ENCODE measurements around the gene ZNF384. TPM values are rescaled to one million over a fixed set of nuclear protein-coding genes. Genes with fewer than 3 reads are reported as not detected.
A peak's percentile ranks its signal among the peaks of the same experiment; 100 is the strongest.

Gene ZNF384
- polyA plus RNA-seq, 1 experiment, result 39.3 TPM

GRCh38 chr12:6694701-6695100, 5.5 kb upstream of the ZNF384 start:
- DNase-seq (ENCODE audit: low read depth, low spot score), result no peak
- ChIA-PET CTCF (no interaction called here), POLR2A (no interaction called here)
- Histone ChIP-seq H3K4me3 (ENCODE audit: low read depth, low read length) (no peak overlapping the region), H3K27ac (ENCODE audit: low read depth, low read length) (no peak overlapping the region), H3K9me3 (ENCODE audit: control insufficient read depth, insufficient read depth, low read length) (no peaks in the 10 kb centered on the region), H3K27me3 (ENCODE audit: control insufficient read depth, insufficient read depth, low read length) (no peaks in the 10 kb centered on the region)
- TF ChIP-seq CTCF (IDR thresholded peaks at IDR 0.05; ENCODE audit: low read depth, low read length), result no peak

DNA sequence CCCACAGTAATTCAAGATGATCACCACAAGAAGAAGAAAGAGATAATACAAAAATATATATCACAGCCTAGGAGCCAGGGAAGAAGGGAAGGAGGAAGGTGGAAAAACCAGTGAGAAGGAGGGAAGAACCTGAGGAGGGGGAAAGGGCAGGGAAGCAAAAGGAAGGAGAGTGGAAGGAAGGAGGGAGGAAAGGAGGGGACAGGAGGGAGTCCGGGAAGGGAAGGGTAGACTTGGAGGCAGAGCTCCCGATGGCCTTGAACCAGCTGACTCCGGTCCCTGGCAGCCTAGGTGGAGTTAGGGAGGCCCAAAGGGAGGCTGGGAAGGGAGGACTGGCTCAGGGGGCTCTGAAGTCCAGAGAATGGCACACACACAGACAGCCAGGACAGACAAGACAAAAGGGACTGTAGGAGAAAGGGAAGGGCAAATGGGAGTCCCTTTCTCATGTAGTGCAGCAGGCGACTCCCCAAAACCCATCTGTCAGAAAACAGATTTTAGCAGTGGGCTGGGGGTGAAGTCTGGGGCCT, 4.7 kb upstream of the ZNF384 start:
- H3K9me3 ChIP-seq (ENCODE audit: control insufficient read depth, insufficient read depth, low read length), result no peaks in the 10 kb centered on the region
- TF ChIP-seq CTCF (IDR thresholded peaks at IDR 0.05; ENCODE audit: low read depth, low read length), result no peak

GRCh38 chr12:6692888-6693287, 3.7 kb upstream of the ZNF384 start:
- TF ChIP-seq CTCF (IDR thresholded peaks at IDR 0.05; ENCODE audit: low read depth, low read length), result no peak
- no peak overlapping the region for H3K4me3 ChIP-seq (ENCODE audit: low read depth, low read length)
- DNase-seq (ENCODE audit: low read depth, low spot score), result no peak
- H3K27ac ChIP-seq (ENCODE audit: low read depth, low read length), result no peak overlapping the region
- ChIA-PET POLR2A (interaction anchor here (1.1 kb wide), 1 partner anchor 60 kb away, joined by 3 read pairs; the partner anchor contains the start of gene MLF2), CTCF (no interaction called here)
- H3K27me3 ChIP-seq (ENCODE audit: control insufficient read depth, insufficient read depth, low read length), result no peaks in the 10 kb centered on the region
- H3K9me3 ChIP-seq (ENCODE audit: control insufficient read depth, insufficient read depth, low read length), result no peaks in the 10 kb centered on the region

More for the DNA sequence above, 4.7 kb upstream of the ZNF384 start:
- Histone ChIP-seq H3K4me3 (ENCODE audit: low read depth, low read length) (no peak overlapping the region), H3K27ac (ENCODE audit: low read depth, low read length) (no peak overlapping the region), H3K27me3 (ENCODE audit: control insufficient read depth, insufficient read depth, low read length) (no peaks in the 10 kb centered on the region)
- ChIA-PET POLR2A (no interaction called here), CTCF (no interaction called here)
- no peak for DNase-seq (ENCODE audit: low read depth, low spot score)

- Histone ChIP-seq H3K27me3 (ENCODE audit: control insufficient read depth, insufficient read depth, low read length) (no peaks in the 10 kb centered on the region), H3K9me3 (ENCODE audit: control insufficient read depth, insufficient read depth, low read length) (no peaks in the 10 kb centered on the region), H3K27ac (ENCODE audit: low read depth, low read length) (peak overlapping the region; percentile 39), H3K4me3 (ENCODE audit: low read depth, low read length) (no peak overlapping the region)
- no peak for DNase-seq (ENCODE audit: low read depth, low spot score)
- CTCF ChIA-PET, result interaction anchor here (1.5 kb wide), 1 partner anchor 62 kb away, joined by 4 read pairs; the partner anchor contains the start of gene MLF2
- no peak for TF ChIP-seq CTCF (IDR thresholded peaks at IDR 0.05; ENCODE audit: low read depth, low read length)
- POLR2A ChIA-PET, result interaction anchor here (0.6 to 0.8 kb wide), 3 partner anchors 9 to 161 kb away, joined by 3 to 5 read pairs (median 4); partner anchors contain the start of genes COPS7A and USP5
These were observed 2.3 kb upstream of the ZNF384 start for GRCh38 chr12:6691473-6691872.

DNA sequence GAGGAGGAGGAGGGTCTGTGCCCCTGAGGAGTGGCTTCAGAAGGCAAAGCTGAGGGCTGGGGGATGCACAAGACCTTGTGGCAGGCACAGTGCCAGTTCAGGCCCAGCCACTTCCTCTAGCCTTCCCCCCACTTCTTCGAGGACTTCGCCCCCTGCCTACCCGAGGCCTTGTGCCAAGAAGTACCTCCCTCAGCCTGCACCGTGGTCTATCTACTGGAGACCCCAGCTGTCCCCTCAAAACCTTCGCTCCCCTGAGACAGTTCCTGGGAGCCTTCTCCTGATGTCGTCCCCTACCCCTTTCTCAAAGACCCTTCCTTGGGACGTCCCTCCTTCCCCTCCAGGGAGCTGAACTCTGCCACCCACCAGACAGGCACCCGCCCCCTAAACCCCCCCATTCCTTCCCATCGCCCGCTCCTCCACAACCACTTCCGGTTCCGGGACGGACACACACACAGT, 604 bp downstream of the ZNF384 start:
- H3K27me3 ChIP-seq (ENCODE audit: control insufficient read depth, insufficient read depth, low read length), result no peaks in the 10 kb centered on the region
- no peaks in the 10 kb centered on the region for H3K9me3 ChIP-seq (ENCODE audit: control insufficient read depth, insufficient read depth, low read length)
- ChIA-PET CTCF (interaction anchor here (0.6 kb wide), 1 partner anchor 586 kb away, joined by 3 read pairs; no protein-coding TSS in a partner anchor), POLR2A (interaction anchor here (0.5 to 2.3 kb wide), 16 partner anchors 10 to 242 kb away, joined by 3 to 39 read pairs (median 8); partner anchors contain the start of genes CDCA3, COPS7A, GAPDH and MLF2)
- DNase-seq (ENCODE audit: low read depth, low spot score), result no peak
- peak overlapping the region; percentile 90 for H3K27ac ChIP-seq (ENCODE audit: low read depth, low read length)
- no peak for TF ChIP-seq CTCF (IDR thresholded peaks at IDR 0.05; ENCODE audit: low read depth, low read length)
- peak overlapping the region; percentile 97 for H3K4me3 ChIP-seq (ENCODE audit: low read depth, low read length)
